H1 (cell line): ENCODE results near the gene MYH11. TPM values are rescaled to one million over a fixed set of nuclear protein-coding genes. Genes with fewer than 3 reads are reported as not detected.

Experiments
- CTCF ChIA-PET: fragments of 300-600 bp; sonication (Branson Sonifier 250); formaldehyde crosslinking; loops from one replicate; lab custom pipeline; 2021; ENCODE audit not compliant: partially characterized antibody; lab: Charles Lee
- POLR2A ChIA-PET: fragments of 300-600 bp; sonication (Branson Sonifier 250); formaldehyde crosslinking; loops from one replicate; lab custom pipeline; 2021; ENCODE audit warnings: inconsistent platforms; ENCODE audit not compliant: partially characterized antibody; lab: Charles Lee
- DNase-seq, 2 experiments: peaks; one replicate each; pipeline versions ENCODE4 v3.0.0 to v3.0.0-alpha.2; 2010 to 2022; ENCODE audit warnings: low spot score in 2 of 2, low read depth in 1 of 2, mixed read lengths in 1 of 2
- FAIRE-seq: peaks from 2 replicates; lab custom pipeline; 2011; peaks lifted over from hg19 to GRCh38; lab: Jason Lieb, UNC
- H2AFZ ChIP-seq: 2 replicates; pipeline ENCODE4 v1.8.1; 2012; ENCODE audit warnings: low read length, inconsistent platforms
- H2AK5ac ChIP-seq: 2 replicates; pipeline ENCODE4 v1.6.1; 2013; ENCODE audit warnings: low read depth, low read length
- H2BK120ac ChIP-seq: replicated peaks from 2 replicates; pipeline ENCODE3; 2013; ENCODE audit warnings: low read depth, low read length, inconsistent platforms
- H2BK12ac ChIP-seq: 2 replicates; pipeline ENCODE4 v1.6.1; 2013; ENCODE audit warnings: low read depth, low read length
- H2BK15ac ChIP-seq: 2 replicates; pipeline ENCODE4 v1.6.1; 2013; ENCODE audit warnings: low read length
- H2BK20ac ChIP-seq: 2 replicates; pipeline ENCODE4 v1.6.1; 2013; ENCODE audit warnings: low read length
- H2BK5ac ChIP-seq: 2 replicates; pipeline ENCODE4 v1.6.1; 2013; ENCODE audit warnings: low read depth, low read length
- H3K14ac ChIP-seq: 2 replicates; pipeline ENCODE4 v1.6.1; 2013; ENCODE audit warnings: inconsistent platforms; ENCODE audit not compliant: insufficient read length
- H3K18ac ChIP-seq: 2 replicates; pipeline ENCODE4 v1.6.1; 2013; ENCODE audit warnings: low read length; ENCODE audit errors: extremely low read depth
- H3K23ac ChIP-seq: 2 replicates; pipeline ENCODE4 v1.6.1; 2013; ENCODE audit warnings: inconsistent platforms; ENCODE audit not compliant: insufficient read length
- H3K23me2 ChIP-seq: 2 replicates; pipeline ENCODE4 v1.6.1; 2013; ENCODE audit warnings: low read depth, low read length
- H3K27ac ChIP-seq: 2 replicates; pipeline ENCODE4 v1.6.1; 2011; ENCODE audit warnings: low read depth, low read length, inconsistent platforms
- H3K27me3 ChIP-seq, 4 experiments: replicated peaks in 1 of 4; 1 replicate in 1 of 4; 2 replicates in 3 of 4; pipeline versions ENCODE4 v1.6.1 to v1.8.1; 2011 to 2013; ENCODE audit warnings: low read length in 3 of 4, mild to moderate bottlenecking in 3 of 4, inconsistent platforms in 2 of 4, mixed read lengths in 2 of 4, moderate library complexity in 1 of 4; ENCODE audit not compliant: control insufficient read depth in 3 of 4, insufficient read depth in 3 of 4; ENCODE audit errors: extremely low read depth in 1 of 4
- H3K36me3 ChIP-seq, 4 experiments: 2 replicates each; pipeline versions ENCODE4 v1.6.1 to v1.8.1; 2011 to 2013; ENCODE audit warnings: mild to moderate bottlenecking in 4 of 4, low read length in 3 of 4, moderate library complexity in 2 of 4, control low read depth in 1 of 4, inconsistent platforms in 1 of 4; ENCODE audit not compliant: insufficient read depth in 4 of 4, control insufficient read depth in 2 of 4
- H3K4ac ChIP-seq: replicated peaks from 2 replicates; pipeline ENCODE3; 2013; ENCODE audit warnings: low read length, low read depth, mixed read lengths, inconsistent platforms; ENCODE audit not compliant: insufficient read length
- H3K4me1 ChIP-seq, 4 experiments: replicated peaks in 1 of 4; 1 replicate in 1 of 4; 2 replicates in 3 of 4; pipeline versions ENCODE4 v1.6.1 to v1.8.1; 2011 to 2013; ENCODE audit warnings: low read length in 3 of 4, inconsistent platforms in 2 of 4, mixed read lengths in 1 of 4; ENCODE audit not compliant: insufficient read depth in 4 of 4, control insufficient read depth in 3 of 4
- H3K4me2 ChIP-seq, 2 experiments: 2 replicates each; pipeline versions ENCODE4 v1.6.1 to v1.8.1; 2011 to 2013; ENCODE audit warnings: low read depth in 2 of 2, low read length in 2 of 2, control low read depth in 1 of 2, inconsistent platforms in 1 of 2, mild to moderate bottlenecking in 1 of 2; ENCODE audit not compliant: insufficient read depth in 1 of 2
- H3K4me3 ChIP-seq, 4 experiments: fragments of 200-600, 300-600 bp in 1 of 4; sonication (generic), shearing (Covaris generic), sonication (Bioruptor Twin) in 1 of 4; 2 replicates each; pipeline versions ENCODE4 v1.5.1 to v1.8.1; 2011 to 2016; ENCODE audit warnings: low read length in 4 of 4, low read depth in 3 of 4, control low read depth in 2 of 4, inconsistent platforms in 2 of 4, mild to moderate bottlenecking in 2 of 4, mixed read lengths in 1 of 4, moderate library complexity in 1 of 4; ENCODE audit not compliant: insufficient read depth in 2 of 4; ENCODE audit errors: extremely low read depth in 1 of 4
- H3K56ac ChIP-seq: replicated peaks from 2 replicates; pipeline ENCODE3; 2013; ENCODE audit warnings: low read depth, mild to moderate bottlenecking, mixed read lengths, low read length, inconsistent platforms; ENCODE audit not compliant: insufficient read length
- H3K79me1 ChIP-seq: 2 replicates; pipeline ENCODE4 v1.6.1; 2013; ENCODE audit warnings: low read depth, low read length, control low read depth
- H3K79me2 ChIP-seq, 2 experiments: 2 replicates each; pipeline versions ENCODE4 v1.6.1 to v1.8.1; 2012 to 2013; ENCODE audit warnings: low read length in 2 of 2, mild to moderate bottlenecking in 2 of 2, inconsistent platforms in 1 of 2; ENCODE audit not compliant: insufficient read depth in 2 of 2, control insufficient read depth in 1 of 2
- H3K9ac ChIP-seq, 4 experiments: replicated peaks in 1 of 4; 1 replicate in 1 of 4; 2 replicates in 3 of 4; pipeline versions ENCODE4 v1.6.1 to v1.8.1; 2011 to 2013; ENCODE audit warnings: low read depth in 3 of 4, low read length in 3 of 4, control low read depth in 2 of 4, mild to moderate bottlenecking in 2 of 4, moderate library complexity in 2 of 4, inconsistent platforms in 1 of 4; ENCODE audit errors: extremely low read depth in 1 of 4
- H3K9me3 ChIP-seq, 2 experiments: 2 replicates each; pipeline versions ENCODE4 v1.6.1 to v1.8.1; 2012 to 2013; ENCODE audit warnings: mild to moderate bottlenecking in 2 of 2, moderate library complexity in 2 of 2, control low read depth in 1 of 2, inconsistent platforms in 1 of 2, low read depth in 1 of 2, low read length in 1 of 2, mixed read lengths in 1 of 2; ENCODE audit not compliant: insufficient read depth in 2 of 2
- H4K20me1 ChIP-seq, 2 experiments: replicated peaks in 1 of 2; 2 replicates each; pipeline versions ENCODE3 to v1.8.1; 2011 to 2013; ENCODE audit warnings: inconsistent platforms in 2 of 2, low read length in 2 of 2, mild to moderate bottlenecking in 1 of 2; ENCODE audit not compliant: insufficient read depth in 2 of 2, control insufficient read depth in 1 of 2
- H4K5ac ChIP-seq: 2 replicates; pipeline ENCODE4 v1.6.1; 2013; ENCODE audit warnings: low read length, low read depth, mixed read lengths, inconsistent platforms; ENCODE audit not compliant: insufficient read length
- H4K8ac ChIP-seq: 2 replicates; pipeline ENCODE4 v1.8.0; 2013; ENCODE audit warnings: mild to moderate bottlenecking, moderate library complexity, low read length, inconsistent platforms; ENCODE audit not compliant: insufficient read depth; ENCODE audit errors: extremely low read depth
- H4K91ac ChIP-seq: replicated peaks from 2 replicates; pipeline ENCODE3; 2013; ENCODE audit warnings: low read length, mixed read lengths, inconsistent platforms; ENCODE audit not compliant: insufficient read length
- BACH1 ChIP-seq: IDR thresholded peaks from 2 replicates; pipeline ENCODE4 v1.6.1; 2012; ENCODE audit warnings: low read length, improper control_type of control experiment
- BCL11A ChIP-seq, 2 experiments: IDR thresholded peaks; one replicate each; pipeline ENCODE4 v1.6.1; 2011; ENCODE audit warnings: low read depth in 2 of 2, low read length in 2 of 2, mild to moderate bottlenecking in 2 of 2
- CEBPB ChIP-seq: IDR thresholded peaks from 2 replicates; pipeline ENCODE4 v1.6.1; 2012; ENCODE audit warnings: low read depth, low read length
- CHD2 ChIP-seq: IDR thresholded peaks from 2 replicates; pipeline ENCODE4 v1.6.1; 2012; ENCODE audit warnings: low read length, improper control_type of control experiment
- EGR1 ChIP-seq: IDR thresholded peaks from 2 replicates; pipeline ENCODE4 v1.6.1; 2011; ENCODE audit warnings: low read depth, low read length, borderline replicate concordance
- EP300 ChIP-seq, 2 experiments: IDR thresholded peaks; 1 replicate in 1 of 2; 2 replicates in 1 of 2; pipeline ENCODE4 v1.6.1; 2011 to 2012; ENCODE audit warnings: low read depth in 2 of 2, low read length in 2 of 2, mild to moderate bottlenecking in 2 of 2, borderline replicate concordance in 1 of 2, inconsistent platforms in 1 of 2, moderate library complexity in 1 of 2
- EZH2 ChIP-seq: fragments of 200-600 bp; sonication (generic); IDR thresholded peaks from 2 replicates; pipeline ENCODE4 v1.7.1; 2012; ENCODE audit warnings: low read depth, mild to moderate bottlenecking, moderate library complexity, low read length, inconsistent platforms; ENCODE audit not compliant: severe bottlenecking
- HDAC6 ChIP-seq: IDR thresholded peaks from one replicate; pipeline ENCODE4 v1.7.1; 2012; ENCODE audit warnings: low read depth, mild to moderate bottlenecking, inconsistent platforms, low read length, moderate library complexity
- KDM1A ChIP-seq: fragments of 200-600, 300-600 bp; sonication (generic); IDR thresholded peaks from 2 replicates; pipeline ENCODE4 v1.7.1; 2016; ENCODE audit warnings: mild to moderate bottlenecking, low read length, borderline replicate concordance
- POLR2AphosphoS5 ChIP-seq: IDR thresholded peaks from 2 replicates; pipeline ENCODE4 v1.6.1; 2011; ENCODE audit warnings: low read depth, low read length
- RAD21 ChIP-seq, 2 experiments: IDR thresholded peaks in 1 of 2; conservative IDR thresholded peaks in 1 of 2; 2 replicates each; pipeline ENCODE4 v1.6.1; 2011; ENCODE audit warnings: low read depth in 2 of 2, low read length in 2 of 2, improper control_type of control experiment in 1 of 2, inconsistent platforms in 1 of 2, mild to moderate bottlenecking in 1 of 2, moderate library complexity in 1 of 2
- RXRA ChIP-seq: IDR thresholded peaks from 2 replicates; pipeline ENCODE4 v1.6.1; 2011; ENCODE audit warnings: low read depth, mild to moderate bottlenecking, low read length, moderate library complexity; ENCODE audit not compliant: insufficient read depth
- SP2 ChIP-seq: IDR thresholded peaks from 2 replicates; pipeline ENCODE4 v1.6.1; 2012; ENCODE audit warnings: mild to moderate bottlenecking, low read length, inconsistent platforms
- SUZ12 ChIP-seq: fragments of 200-600 bp; sonication (generic); IDR thresholded peaks from 2 replicates; pipeline ENCODE4 v1.6.1; 2012; ENCODE audit warnings: mild to moderate bottlenecking, inconsistent platforms, low read length, moderate library complexity, mixed read lengths
- ZNF274 ChIP-seq: IDR thresholded peaks from 2 replicates; pipeline ENCODE4 v1.7.0; 2012; ENCODE audit warnings: low read length, borderline replicate concordance; ENCODE audit errors: extremely low read depth
- WGBS, 2 experiments: shearing (Covaris generic) in 1 of 2; methylation state at CpG; one replicate each; pipeline versions ENCODE4 v1.1.6 to v1.1.7; 2013 to 2015; ENCODE audit warnings: low lambda C conversion rate in 2 of 2, mixed read lengths in 2 of 2, inconsistent platforms in 1 of 2, low coverage in 1 of 2, missing lambda C conversion rate in 1 of 2; ENCODE audit not compliant: insufficient replicate concordance in 2 of 2, insufficient coverage in 1 of 2, insufficient read length in 1 of 2; ENCODE audit errors: extremely low coverage in 1 of 2, missing lambda C conversion rate in 1 of 2; 5-methylcytosine and 5-hydroxymethylcytosine counted together
- polyA plus RNA-seq, 7 experiments: library from polyadenylated mRNA; depleted of rRNA in 3 of 7; stranded (reverse) in 5 of 7; unstranded in 2 of 7; fragments of >200 nt in 5 of 7; fragments of 200-250 nt in 2 of 7; gene quantifications; 1 replicate in 5 of 7; 2 replicates in 1 of 7; 4 replicates in 1 of 7; pipeline versions ENCODE4 v1.2.1 to v1.2.3, GENCODE V29; 2011 to 2013; ENCODE audit warnings: missing spikeins in 2 of 7, mixed read lengths in 2 of 7
- total RNA-seq: library from RNA; stranded (reverse); fragmentation: NEBNext Ultra II Directional; extraction: Animal tissue kit (Norgen Biotek cat#: 25700); gene quantifications from 2 replicates; pipeline ENCODE4 v1.2.1, GENCODE V29; 2021

The MYH11 gene
- total and polyA plus RNA-seq, 2 of the 8 experiments (the other 6 are each of a cell fraction or from before 2014, with no cell fraction given), result 0.11 to 0.78 TPM

- H2AK5ac ChIP-seq, result no peak overlapping the region
- no peak overlapping the region for H4K8ac ChIP-seq
- H3K9me3 ChIP-seq, result no peaks in the 10 kb centered on the region
- H2BK20ac ChIP-seq, result no peak overlapping the region
- no peak overlapping the region for H4K5ac ChIP-seq
- POLR2A ChIA-PET, result interaction anchor here (0.6 kb wide), 1 partner anchor 17 kb away, joined by 5 read pairs; no protein-coding TSS in a partner anchor
- no peak overlapping the region for H3K56ac ChIP-seq
- H3K27ac ChIP-seq, result no peak overlapping the region
- peaks cover 3 to 6% (median 5%) of the 10 kb centered on the region in 4 experiments; a peak in 5 of 7 replicates for H3K4me1 ChIP-seq
- H3K23ac ChIP-seq, result no peak overlapping the region
- no peak overlapping the region for H2BK120ac ChIP-seq
- WGBS, 2 experiments, result 94% methylated on average over 2 of the region's 3 CpGs; no CpG with 5 or more reads in 1 of the 2 experiments
- H3K4ac ChIP-seq, result no peak overlapping the region
- FAIRE-seq (no peak), DNase-seq (no peak)
- H2BK12ac ChIP-seq, result no peak overlapping the region; the same call in 1 of the 2 replicates
- H2BK15ac ChIP-seq, result no peak overlapping the region
- peaks cover 2% of the 10 kb centered on the region; the same call in 1 of the 2 replicates for H3K23me2 ChIP-seq
- H3K27me3 ChIP-seq, result no peaks in the 10 kb centered on the region
- H3K79me2 ChIP-seq, result peaks cover 7 to 18% of the 10 kb centered on the region in 2 experiments; a peak in 3 of 4 replicates
- no peak overlapping the region for H3K18ac ChIP-seq
- no peak overlapping the region for H3K4me2 ChIP-seq
- no peak overlapping the region for H3K4me3 ChIP-seq
- H2AFZ ChIP-seq, result no peak overlapping the region
- CTCF ChIA-PET, result no interaction called here
- no peaks in the 10 kb centered on the region for H3K36me3 ChIP-seq
- H3K9ac ChIP-seq, result no peak overlapping the region
- H2BK5ac ChIP-seq, result no peak overlapping the region
- peaks cover 7% of the 10 kb centered on the region; the same call in 1 of the 2 replicates for H3K79me1 ChIP-seq
- H4K91ac ChIP-seq, result no peak overlapping the region
- H3K14ac ChIP-seq, result no peak overlapping the region
- peaks cover 0 to 1% of the 10 kb centered on the region in 2 experiments for H4K20me1 ChIP-seq
- TF ChIP-seq HDAC6, result no peak
- TF ChIP-seq ZNF274, result no peak
- no peak for TF ChIP-seq EZH2
- TF ChIP-seq SUZ12, result no peak
- TF ChIP-seq CEBPB, result no peak
- no peak for TF ChIP-seq KDM1A
- no peak for TF ChIP-seq CHD2
- no peak for TF ChIP-seq EGR1
- TF ChIP-seq RXRA, result no peak
- no peak for TF ChIP-seq BACH1
- TF ChIP-seq POLR2AphosphoS5, result no peak
- TF ChIP-seq BCL11A (IDR thresholded peaks at IDR 0.05; ENCODE audit: low read depth in 2 of 2, low read length in 2 of 2), result no peak
- TF ChIP-seq EP300 (IDR thresholded peaks at IDR 0.05; ENCODE audit: borderline replicate concordance in 1 of 2, low read depth in 2 of 2, low read length in 2 of 2), result no peak
- no peak for TF ChIP-seq RAD21 (IDR thresholded peaks at IDR 0.05 in 1 of 2, conservative IDR thresholded peaks at IDR 0.05 in 1 of 2; ENCODE audit: low read depth in 2 of 2, low read length in 2 of 2)
- no peak for TF ChIP-seq SP2
These were observed 34.7 kb upstream of the MYH11 start for GRCh38 chr16:15891508-15891907.
